Transverse colon (tissue), 4 donors: Measurements from ENCODE around the gene NDUFB3. TPM values are rescaled to one million over a fixed set of nuclear protein-coding genes. Genes with fewer than 3 reads are reported as not detected.

Source experiments
- DNase-seq: peaks from one replicate; pipeline ENCODE4 v3.0.0-alpha.2; 2019
- H3K27ac ChIP-seq, 4 donors: fragments of 200-600 bp; sonication (generic); 2 replicates each; pipeline ENCODE4 v1.5.1; 2016 to 2018; ENCODE audit warnings: inconsistent platforms in 4 of 4
- H3K27me3 ChIP-seq: fragments of 200-600 bp; sonication (generic); 2 replicates; pipeline ENCODE4 v1.5.1; 2017; ENCODE audit warnings: inconsistent platforms
- H3K36me3 ChIP-seq, 4 donors: fragments of 200-600 bp; sonication (generic); 2 replicates each; pipeline ENCODE4 v1.5.1; 2017 to 2019; ENCODE audit warnings: inconsistent platforms in 4 of 4
- H3K4me1 ChIP-seq, 4 donors: fragments of 200-600 bp; sonication (generic); 2 replicates each; pipeline ENCODE4 v1.5.1; 2017 to 2020; ENCODE audit warnings: inconsistent platforms in 4 of 4
- H3K4me3 ChIP-seq, 4 donors: fragments of 200-600 bp; sonication (generic); 1 replicate in 1 of 4; 2 replicates in 3 of 4; pipeline versions ENCODE4 v1.5.1 to v1.6.1; 2017 to 2019; ENCODE audit warnings: inconsistent platforms in 4 of 4
- H3K9me3 ChIP-seq, 2 donors: fragments of 200-600 bp; sonication (generic); 2 replicates each; pipeline ENCODE4 v1.5.1; 2017 to 2019; ENCODE audit warnings: inconsistent platforms in 2 of 2
- EP300 ChIP-seq: sonication (generic); formaldehyde crosslinking; IDR thresholded peaks from one replicate; pipeline ENCODE4 v1.6.1; 2017; ENCODE audit warnings: antibody characterized with exemption, low read depth
- POLR2A ChIP-seq: fragments of 450-650 bp; IDR thresholded peaks from one replicate; pipeline ENCODE4 v1.6.1; 2016; ENCODE audit warnings: antibody characterized with exemption, mild to moderate bottlenecking, moderate library complexity
- POLR2AphosphoS5 ChIP-seq, 3 donors: sonication (generic); formaldehyde crosslinking; IDR thresholded peaks; one replicate each; pipeline ENCODE4 v1.6.1; 2016; ENCODE audit warnings: antibody characterized with exemption in 3 of 3
- WGBS, 2 donors: methylation state at CpG; one replicate each; pipeline ENCODE4 v1.1.5; 2018; ENCODE audit warnings: low coverage in 1 of 2; 5-methylcytosine and 5-hydroxymethylcytosine counted together
- in situ Hi-C, 4 donors: fragments of 200-750 bp; cut with MboI; loops; one replicate each; pipeline versions ENCODE4 v1.15.0 to v1.15.1; 2017; ENCODE audit warnings: low sequenced_read_pairs in 3 of 4, low pct_ligation_motif_present in 1 of 4, low pct_unique_long_range_greater_than_20kb in 1 of 4
- intact Hi-C: fragments of 100-400 bp; cut with DNase I; formaldehyde crosslinking; loops from one replicate; pipeline ENCODE4 v1.15.1; 2023; ENCODE audit warnings: low total_unique reads
- total RNA-seq, 4 donors: library from RNA; depleted of rRNA; stranded (reverse); fragments of >200 nt; gene quantifications; one replicate each; pipeline ENCODE4 v1.1.0, GENCODE V29; 2016
- TF ChIP-seq, protein P1 (sequence below), 5 experiments: fragments of 200-600 bp in 3 of 5; fragments of 450-650 bp in 2 of 5; sonication (generic) in 3 of 5; IDR thresholded peaks; 1 replicate in 2 of 5; 2 replicates in 3 of 5; pipeline ENCODE4 v1.5.1; 2016 to 2017; ENCODE audit warnings: antibody characterized with exemption in 5 of 5, inconsistent platforms in 3 of 5, mild to moderate bottlenecking in 2 of 5, moderate library complexity in 1 of 5

The NDUFB3 gene
- total RNA-seq, 4 donors from 2014 or later: 2.2 to 111 (median 44.9) TPM

- intact Hi-C loops: no loop called here
- no peaks in the 10 kb centered on the region for H3K27me3 ChIP-seq
- peaks cover 14 to 25% (median 21%) of the 10 kb centered on the region in 4 donors for H3K4me1 ChIP-seq
- H3K27ac ChIP-seq: no peak overlapping the region
- H3K9me3 ChIP-seq: no peaks in the 10 kb centered on the region
- DNase-seq: no peak
- no peak for TF ChIP-seq EP300
- TF ChIP-seq, protein P1, sequence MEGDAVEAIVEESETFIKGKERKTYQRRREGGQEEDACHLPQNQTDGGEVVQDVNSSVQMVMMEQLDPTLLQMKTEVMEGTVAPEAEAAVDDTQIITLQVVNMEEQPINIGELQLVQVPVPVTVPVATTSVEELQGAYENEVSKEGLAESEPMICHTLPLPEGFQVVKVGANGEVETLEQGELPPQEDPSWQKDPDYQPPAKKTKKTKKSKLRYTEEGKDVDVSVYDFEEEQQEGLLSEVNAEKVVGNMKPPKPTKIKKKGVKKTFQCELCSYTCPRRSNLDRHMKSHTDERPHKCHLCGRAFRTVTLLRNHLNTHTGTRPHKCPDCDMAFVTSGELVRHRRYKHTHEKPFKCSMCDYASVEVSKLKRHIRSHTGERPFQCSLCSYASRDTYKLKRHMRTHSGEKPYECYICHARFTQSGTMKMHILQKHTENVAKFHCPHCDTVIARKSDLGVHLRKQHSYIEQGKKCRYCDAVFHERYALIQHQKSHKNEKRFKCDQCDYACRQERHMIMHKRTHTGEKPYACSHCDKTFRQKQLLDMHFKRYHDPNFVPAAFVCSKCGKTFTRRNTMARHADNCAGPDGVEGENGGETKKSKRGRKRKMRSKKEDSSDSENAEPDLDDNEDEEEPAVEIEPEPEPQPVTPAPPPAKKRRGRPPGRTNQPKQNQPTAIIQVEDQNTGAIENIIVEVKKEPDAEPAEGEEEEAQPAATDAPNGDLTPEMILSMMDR (IDR thresholded peaks at IDR 0.05): no peak
- TF ChIP-seq POLR2AphosphoS5 (IDR thresholded peaks at IDR 0.05): no peak
- TF ChIP-seq POLR2A: no peak
- in situ Hi-C loops: loop anchor here (10.0 to 25.0 kb wide), 4 partner anchors 100 to 170 kb away; partner anchors contain the start of gene ORC2 (in 2 of the 4)
- H3K36me3 ChIP-seq: peaks cover 0 to 13% (median 4%) of the 10 kb centered on the region in 4 donors
- H3K4me3 ChIP-seq: no peak overlapping the region
- 85 to 87% methylated on average over 7 of the region's 7 CpGs for WGBS, 2 donors
Observed at GRCh38 chr2:201074996-201075395, 3.2 kb downstream of the NDUFB3 start.

GRCh38 chr2:201084863-201085262 lies 13.1 kb downstream of the NDUFB3 start:
- TF ChIP-seq POLR2AphosphoS5 (IDR thresholded peaks at IDR 0.05) (no peak), POLR2A (no peak), EP300 (no peak)
- TF ChIP-seq, protein P1 (IDR thresholded peaks at IDR 0.05): no peak
- peaks cover 0 to 5% (median 0%) of the 10 kb centered on the region in 4 donors for H3K4me1 ChIP-seq
- no peaks in the 10 kb centered on the region for H3K9me3 ChIP-seq
- 72 to 91% methylated on average over 2 of the region's 2 CpGs for WGBS, 2 donors
- H3K27ac ChIP-seq: no peak overlapping the region
- H3K27me3 ChIP-seq: no peaks in the 10 kb centered on the region
- H3K4me3 ChIP-seq: no peak overlapping the region
- no peak for DNase-seq
- intact Hi-C loops: no loop called here
- peaks cover 0 to 45% (median 6%) of the 10 kb centered on the region in 4 donors for H3K36me3 ChIP-seq
- in situ Hi-C loops: no loop called here

DNA sequence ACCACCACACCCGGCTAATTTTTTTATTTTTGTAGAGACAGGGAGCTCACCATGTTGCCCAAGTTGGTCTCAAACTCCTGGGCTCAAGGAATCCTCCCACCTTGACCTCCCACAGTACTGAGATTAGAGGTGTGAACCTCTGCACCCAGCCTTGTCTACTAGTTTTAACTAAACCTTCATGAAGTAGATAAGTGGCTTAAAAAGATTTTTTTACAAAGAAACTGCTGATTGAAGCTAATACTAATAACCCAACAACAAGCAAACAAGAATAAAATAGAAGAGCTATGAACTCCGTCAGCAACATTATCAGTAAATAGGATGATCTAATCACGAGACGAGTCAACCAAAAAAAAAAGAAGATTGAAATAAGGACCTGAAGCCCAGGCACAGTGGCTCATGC lies 18.8 kb downstream of the NDUFB3 start:
- intact Hi-C loops (no loop called here), in situ Hi-C loops (no loop called here)
- H3K27me3 ChIP-seq: no peaks in the 10 kb centered on the region
- H3K36me3 ChIP-seq: peaks cover 0 to 25% (median 4%) of the 10 kb centered on the region in 4 donors
- no peak overlapping the region for H3K4me3 ChIP-seq
- H3K4me1 ChIP-seq: no peaks in the 10 kb centered on the region
- TF ChIP-seq POLR2AphosphoS5 (IDR thresholded peaks at IDR 0.05) (no peak), POLR2A (no peak), EP300 (no peak)
- TF ChIP-seq, protein P1 (IDR thresholded peaks at IDR 0.05): no peak
- 79 to 86% methylated on average over 2 to 4 of the region's 4 CpGs for WGBS, 2 donors
- no peak for DNase-seq
- H3K27ac ChIP-seq: no peak overlapping the region
- H3K9me3 ChIP-seq: no peaks in the 10 kb centered on the region

- DNase-seq: no peak
- TF ChIP-seq EP300: no peak
- TF ChIP-seq POLR2AphosphoS5 (IDR thresholded peaks at IDR 0.05): peak in 1 of 3 donors; percentile 16
- intact Hi-C loops (no loop called here), in situ Hi-C loops (no loop called here)
- Histone ChIP-seq H3K4me1 (no peaks in the 10 kb centered on the region), H3K9me3 (no peaks in the 10 kb centered on the region), H3K36me3 (peaks cover 0 to 2% (median 0%) of the 10 kb centered on the region in 4 donors), H3K4me3 (no peak overlapping the region), H3K27ac (no peak overlapping the region), H3K27me3 (no peaks in the 10 kb centered on the region)
- WGBS, 2 donors: 91 to 100% methylated on average over 4 to 5 of the region's 5 CpGs
Observed at GRCh38 chr2:201093573-201093972, 21.8 kb downstream of the NDUFB3 start.

DNA sequence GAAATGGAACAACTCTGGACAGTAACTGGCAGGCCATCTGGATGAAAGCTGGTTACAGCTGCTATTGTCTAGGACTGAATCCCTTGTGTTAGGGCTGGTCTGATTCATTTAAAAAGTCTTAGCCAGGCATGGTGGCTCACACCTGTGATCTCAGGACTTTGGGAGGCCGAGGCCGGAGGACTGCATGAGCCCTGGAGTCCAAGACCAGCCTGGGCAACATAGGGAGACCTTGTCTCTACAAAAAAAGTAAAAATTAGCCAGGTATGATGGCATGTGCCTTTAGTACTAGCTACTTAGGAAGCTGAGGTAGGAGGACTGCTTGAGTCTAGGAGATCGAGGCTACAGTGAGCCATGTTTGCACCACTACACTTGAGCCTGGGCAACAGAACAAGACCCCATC lies 28.7 kb downstream of the NDUFB3 start:
- Histone ChIP-seq H3K27ac (no peak overlapping the region), H3K4me3 (no peak overlapping the region), H3K9me3 (no peaks in the 10 kb centered on the region), H3K4me1 (peaks cover 0 to 9% (median 2%) of the 10 kb centered on the region in 4 donors), H3K27me3 (no peaks in the 10 kb centered on the region), H3K36me3 (no peaks in the 10 kb centered on the region)
- DNase-seq: no peak
- in situ Hi-C loops (no loop called here), intact Hi-C loops (no loop called here)
- TF ChIP-seq, protein P1 (IDR thresholded peaks at IDR 0.05): no peak
- no peak for TF ChIP-seq POLR2A
- TF ChIP-seq POLR2AphosphoS5 (IDR thresholded peaks at IDR 0.05): no peak
- TF ChIP-seq EP300: no peak
- WGBS, 2 donors: 94% methylated on average over 3 of the region's 3 CpGs; no CpG with 5 or more reads in 1 of the 2 donors
